ENCODE measurements around the gene LIPF.
"Not testable (repeated sequence)": the region's sequence is repeated elsewhere in the genome, so short reads cannot be mapped to it uniquely, and the experiment has no call there.

The LIPF gene

GRCh38 chr10:88702848-88703597, 38.8 kb downstream of the LIPF start:
- Mint-ChIP-seq H3K36me3 (no peaks in the 10 kb centered on the region), H3K27me3 (peaks cover 0 to 7% of the 10 kb centered on the region in 2 donors), H3K27ac (no peak overlapping the region), H3K4me3 (no peak overlapping the region), H3K4me1 (peaks cover 5 to 8% of the 10 kb centered on the region in 2 donors), H3K9me3 (no peaks in the 10 kb centered on the region)
- DNase-seq, result no peak
- no peak for ATAC-seq (replicated peaks)

GRCh38 chr10:88705958-88706357, 41.7 kb downstream of the LIPF start, which contains the start of gene LIPK:
TSS of gene LIPK (plus strand) at chr10:88706249. CDS start at chr10:88724544, 18,295 bp downstream.
- no peak for DNase-seq

GRCh38 chr10:88707429-88708155, 43.4 kb downstream of the LIPF start:
- H3K27ac Mint-ChIP-seq, result no peak overlapping the region
- peaks cover 5 to 8% of the 10 kb centered on the region in 2 donors for H3K4me1 Mint-ChIP-seq
- no peaks in the 10 kb centered on the region for H3K36me3 Mint-ChIP-seq
- ATAC-seq (replicated peaks) (peak; percentile 81 to 97), DNase-seq (peak; percentile 13)
- H3K27me3 Mint-ChIP-seq, result no peaks in the 10 kb centered on the region
- no peak overlapping the region for H3K4me3 Mint-ChIP-seq
- no peaks in the 10 kb centered on the region for H3K9me3 Mint-ChIP-seq

More at GRCh38 chr10:88705958-88706357, 41.7 kb downstream of the LIPF start, which contains the start of gene LIPK:
- Mint-ChIP-seq H3K4me1 (peaks cover 5 to 8% of the 10 kb centered on the region in 2 donors), H3K9me3 (no peaks in the 10 kb centered on the region), H3K27ac (no peak within 1 kb of the TSS), H3K4me3 (no peak within 1 kb of the TSS), H3K36me3 (no peaks in the 10 kb centered on the region), H3K27me3 (no peaks in the 10 kb centered on the region)
- no peak for ATAC-seq (replicated peaks)

- H3K4me1 Mint-ChIP-seq; H3K36me3 Mint-ChIP-seq; H3K4me3 Mint-ChIP-seq; H3K27ac Mint-ChIP-seq; H3K27me3 Mint-ChIP-seq; H3K9me3 Mint-ChIP-seq; DNase-seq; ATAC-seq (replicated peaks): not testable (repeated sequence)
Measured at GRCh38 chr10:88709361-88709760, 45.1 kb downstream of the LIPF start.

- no peak overlapping the region for H3K27ac Mint-ChIP-seq
- H3K36me3 Mint-ChIP-seq, result no peaks in the 10 kb centered on the region
- H3K4me1 Mint-ChIP-seq, result no peaks in the 10 kb centered on the region
- no peak overlapping the region for H3K4me3 Mint-ChIP-seq
- H3K9me3 Mint-ChIP-seq, result no peaks in the 10 kb centered on the region
- no peak for DNase-seq
- ATAC-seq (replicated peaks), result no peak
- no peaks in the 10 kb centered on the region for H3K27me3 Mint-ChIP-seq
Measured at GRCh38 chr10:88715517-88715916, 51.3 kb downstream of the LIPF start.

- DNase-seq (no peak), ATAC-seq (replicated peaks) (no peak)
- no peak overlapping the region for H3K27ac Mint-ChIP-seq
- H3K27me3 Mint-ChIP-seq, result no peaks in the 10 kb centered on the region
- H3K4me1 Mint-ChIP-seq, result peaks cover 5 to 8% of the 10 kb centered on the region in 2 donors
- no peaks in the 10 kb centered on the region for H3K36me3 Mint-ChIP-seq
- no peaks in the 10 kb centered on the region for H3K9me3 Mint-ChIP-seq
- no peak overlapping the region for H3K4me3 Mint-ChIP-seq
Measured at GRCh38 chr10:88721392-88721791, 57.1 kb downstream of the LIPF start.

- Mint-ChIP-seq H3K4me3 (no peak overlapping the region), H3K27me3 (peaks cover 0 to 4% of the 10 kb centered on the region in 2 donors), H3K36me3 (no peaks in the 10 kb centered on the region), H3K4me1 (peaks cover 5 to 8% of the 10 kb centered on the region in 2 donors), H3K9me3 (no peaks in the 10 kb centered on the region), H3K27ac (no peak overlapping the region)
- DNase-seq (no peak), ATAC-seq (replicated peaks) (peak; percentile 31 to 39)
Measured at GRCh38 chr10:88725798-88726197, 61.6 kb downstream of the LIPF start.

- no peak overlapping the region for H3K4me3 Mint-ChIP-seq
- H3K27ac Mint-ChIP-seq, result no peak overlapping the region
- H3K36me3 Mint-ChIP-seq, result no peaks in the 10 kb centered on the region
- DNase-seq (no peak), ATAC-seq (replicated peaks) (peak in 1 of 2 donors; percentile 22)
- peaks cover 0 to 4% of the 10 kb centered on the region in 2 donors for H3K27me3 Mint-ChIP-seq
- H3K9me3 Mint-ChIP-seq, result no peaks in the 10 kb centered on the region
- peaks cover 7 to 20% of the 10 kb centered on the region in 2 donors for H3K4me1 Mint-ChIP-seq
Measured at GRCh38 chr10:88728107-88728763, 64.0 kb downstream of the LIPF start.
